ENCODE data around the gene TRAPPC2L. TPM values are rescaled to one million over a fixed set of nuclear protein-coding genes. Genes with fewer than 3 reads are reported as not detected.

Gene TRAPPC2L
- total RNA-seq, 5 donors from 2014 or later (not counting 1 experiment from before 2014, with no cell fraction given), result 45.6 to 61.1 (median 57.5) TPM

DNA sequence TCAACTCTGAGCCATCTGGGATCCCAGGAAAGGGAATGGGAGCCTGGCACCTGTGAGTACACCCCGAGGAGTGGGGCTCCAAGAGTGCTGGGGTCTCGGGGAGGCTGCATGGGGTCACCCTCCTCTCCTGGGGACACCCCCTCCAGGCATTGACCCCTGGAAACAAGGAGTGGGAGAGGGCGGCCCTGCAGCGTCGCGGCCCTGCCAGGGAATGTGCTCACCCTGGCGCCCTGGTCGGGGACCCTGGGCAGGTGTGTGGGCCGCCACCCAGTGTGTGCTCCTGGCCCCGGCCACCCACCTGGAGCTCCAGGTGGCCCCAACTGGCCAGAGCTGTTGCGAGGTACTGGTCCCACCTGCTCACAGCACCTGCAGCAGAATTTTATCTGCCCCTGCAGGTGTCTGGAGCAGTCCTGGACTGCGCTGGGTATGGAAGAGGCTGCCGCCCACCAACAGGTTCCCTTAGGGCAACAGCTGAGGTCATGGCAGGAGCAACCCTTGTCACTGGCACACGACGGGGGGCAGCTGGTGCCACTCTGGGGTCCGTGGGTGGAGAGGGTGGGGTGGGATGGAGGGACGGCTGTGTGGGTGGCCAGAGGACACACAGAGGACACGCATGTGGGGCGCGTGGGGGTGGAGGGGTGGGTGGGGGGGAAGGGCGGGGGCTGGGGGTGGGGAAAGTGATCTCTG, 14.9 kb downstream of the TRAPPC2L start:
- Histone ChIP-seq H3K36me3 (ENCODE audit: control insufficient read depth in 2 of 2, extremely low read depth in 1 of 2, insufficient read depth in 1 of 2, low read length in 1 of 2) (no peaks in the 10 kb centered on the region), H3K27me3 (replicated peaks in 1 of 2; ENCODE audit: control insufficient read depth in 2 of 2, extremely low read depth in 1 of 2, insufficient read depth in 2 of 2, low read length in 1 of 2) (peaks cover 0 to 47% of the 10 kb centered on the region in 2 experiments), H3K4me3 (ENCODE audit: control insufficient read depth in 1 of 2, extremely low read depth in 1 of 2, low read length in 1 of 2) (no peak overlapping the region), H3K9me3 (no peaks in the 10 kb centered on the region), H3K4me1 (ENCODE audit: control insufficient read depth in 1 of 2, extremely low read depth in 1 of 2, insufficient read depth in 2 of 2, low read length in 2 of 2) (no peaks in the 10 kb centered on the region), H3K27ac (ENCODE audit: low read length) (no peak overlapping the region)
- H3K27ac Mint-ChIP-seq, result no peak overlapping the region
- H3K4me1 Mint-ChIP-seq, result peaks cover 0 to 6% (median 4%) of the 10 kb centered on the region in 3 donors
- H3K27me3 Mint-ChIP-seq, result peaks cover 8 to 34% of the 10 kb centered on the region in 2 donors
- no peak for ATAC-seq (replicated peaks in 1 of 4)
- ChIA-PET CTCF (no interaction called here), POLR2A (no interaction called here)
- no peaks in the 10 kb centered on the region for H3K36me3 Mint-ChIP-seq
- no peak for DNase-seq
- no peaks in the 10 kb centered on the region for H3K9me3 Mint-ChIP-seq
- no peak overlapping the region for H3K4me3 Mint-ChIP-seq
- WGBS (ENCODE audit: insufficient coverage), result 82% methylated on average over 12 of the region's 21 CpGs

DNA sequence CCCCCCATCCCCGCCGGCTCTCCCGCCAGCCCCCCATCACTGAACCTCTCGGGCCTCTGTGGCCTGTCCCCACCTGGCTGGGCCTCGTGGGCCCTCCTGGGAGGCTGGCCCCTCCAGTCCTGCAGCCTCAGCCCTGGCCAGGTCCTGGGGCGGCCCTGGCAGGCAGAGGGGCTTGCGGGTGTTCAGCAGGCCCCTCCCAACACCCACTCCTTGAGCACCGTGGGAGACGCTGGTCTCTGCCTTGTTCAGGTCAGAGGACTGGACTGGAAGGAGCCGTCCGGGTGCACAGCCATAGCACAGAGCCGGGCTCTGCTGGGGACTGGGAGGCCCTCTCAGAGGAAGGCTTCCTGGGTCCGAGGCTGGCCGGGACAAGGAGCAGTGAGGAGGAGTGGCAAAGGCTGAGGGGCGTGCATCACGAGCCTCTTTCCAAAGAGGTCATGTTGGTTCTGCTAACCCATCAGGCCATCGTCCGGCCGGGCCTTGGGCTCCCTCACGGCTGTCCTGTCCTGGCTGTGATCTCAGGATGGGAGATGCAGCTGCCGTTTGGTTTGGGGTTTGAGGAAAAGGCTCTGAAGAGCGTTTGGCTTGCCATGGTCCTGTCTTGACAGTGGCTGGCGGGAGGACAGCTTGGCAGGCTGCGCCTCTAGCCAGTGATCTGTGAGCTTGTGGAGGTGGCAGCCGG, 15.9 kb downstream of the TRAPPC2L start:
- H3K36me3 Mint-ChIP-seq, result no peaks in the 10 kb centered on the region
- WGBS (ENCODE audit: insufficient coverage), result 73% methylated on average over 20 of the region's 25 CpGs
- H3K36me3 ChIP-seq (ENCODE audit: control insufficient read depth in 2 of 2, extremely low read depth in 1 of 2, insufficient read depth in 1 of 2, low read length in 1 of 2), result no peaks in the 10 kb centered on the region
- H3K4me3 Mint-ChIP-seq, result no peak overlapping the region
- POLR2A ChIA-PET, result no interaction called here
- H3K4me1 Mint-ChIP-seq, result peaks cover 0 to 6% (median 4%) of the 10 kb centered on the region in 3 donors
- H3K9me3 Mint-ChIP-seq, result no peaks in the 10 kb centered on the region
- no peak overlapping the region for H3K27ac ChIP-seq (ENCODE audit: low read length)
- CTCF ChIA-PET, result no interaction called here
- ATAC-seq (replicated peaks in 1 of 4), result no peak
- DNase-seq, result no peak
- no peaks in the 10 kb centered on the region for H3K9me3 ChIP-seq
- no peak overlapping the region for H3K27ac Mint-ChIP-seq
- H3K27me3 Mint-ChIP-seq, result peaks cover 8 to 34% of the 10 kb centered on the region in 2 donors
- peaks cover 0 to 50% of the 10 kb centered on the region in 2 experiments for H3K27me3 ChIP-seq (replicated peaks in 1 of 2; ENCODE audit: control insufficient read depth in 2 of 2, extremely low read depth in 1 of 2, insufficient read depth in 2 of 2, low read length in 1 of 2)
- H3K4me3 ChIP-seq (ENCODE audit: control insufficient read depth in 1 of 2, extremely low read depth in 1 of 2, low read length in 1 of 2), result no peak overlapping the region
- no peaks in the 10 kb centered on the region for H3K4me1 ChIP-seq (ENCODE audit: control insufficient read depth in 1 of 2, extremely low read depth in 1 of 2, insufficient read depth in 2 of 2, low read length in 2 of 2)

DNA sequence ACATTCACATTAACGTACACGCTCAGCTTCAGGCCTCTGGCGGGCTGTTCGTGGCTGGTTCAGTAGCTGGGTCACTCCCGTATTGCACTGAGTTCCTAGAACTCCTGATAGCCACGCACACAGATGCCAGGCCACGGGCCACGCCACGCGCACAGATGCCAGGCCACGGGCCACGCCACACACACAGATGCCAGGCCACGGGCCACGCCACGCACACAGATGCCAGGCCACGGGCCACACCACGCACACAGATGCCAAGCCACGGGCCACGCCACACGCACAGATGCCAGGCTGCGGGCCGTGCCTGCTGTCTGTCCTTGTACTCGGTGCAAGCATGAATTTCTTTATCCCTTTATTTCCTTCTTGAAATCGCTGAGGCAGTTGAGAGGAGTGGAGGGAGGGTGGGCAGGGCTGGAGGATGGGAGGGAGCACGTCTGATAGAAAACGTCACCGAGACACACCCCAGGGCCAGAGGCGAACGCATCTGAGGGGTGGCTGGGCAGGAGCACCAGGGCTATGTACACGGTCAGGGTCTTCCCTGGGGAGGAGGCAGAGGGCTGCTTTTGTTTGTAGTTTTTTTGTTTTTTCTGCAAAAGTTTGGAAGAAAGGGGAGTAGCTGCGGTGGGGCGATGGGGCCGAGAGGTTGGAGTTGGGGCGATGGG, 18.1 kb downstream of the TRAPPC2L start:
- H3K9me3 Mint-ChIP-seq, result no peaks in the 10 kb centered on the region
- ATAC-seq (replicated peaks in 1 of 4) (no peak), DNase-seq (no peak)
- Histone ChIP-seq H3K27ac (ENCODE audit: low read length) (no peak overlapping the region), H3K4me3 (ENCODE audit: control insufficient read depth in 1 of 2, extremely low read depth in 1 of 2, low read length in 1 of 2) (no peak overlapping the region), H3K36me3 (ENCODE audit: control insufficient read depth in 2 of 2, extremely low read depth in 1 of 2, insufficient read depth in 1 of 2, low read length in 1 of 2) (no peaks in the 10 kb centered on the region), H3K27me3 (replicated peaks in 1 of 2; ENCODE audit: control insufficient read depth in 2 of 2, extremely low read depth in 1 of 2, insufficient read depth in 2 of 2, low read length in 1 of 2) (peaks cover 0 to 57% of the 10 kb centered on the region in 2 experiments), H3K4me1 (ENCODE audit: control insufficient read depth in 1 of 2, extremely low read depth in 1 of 2, insufficient read depth in 2 of 2, low read length in 2 of 2) (no peaks in the 10 kb centered on the region), H3K9me3 (no peaks in the 10 kb centered on the region)
- CTCF ChIA-PET, result no interaction called here
- POLR2A ChIA-PET, result no interaction called here
- WGBS (ENCODE audit: insufficient coverage), result 94% methylated on average over 14 of the region's 34 CpGs
- peaks cover 8 to 23% of the 10 kb centered on the region in 2 donors for H3K27me3 Mint-ChIP-seq
- H3K27ac Mint-ChIP-seq, result no peak overlapping the region
- no peak overlapping the region for H3K4me3 Mint-ChIP-seq
- peaks cover 0 to 6% (median 4%) of the 10 kb centered on the region in 3 donors for H3K4me1 Mint-ChIP-seq
- no peaks in the 10 kb centered on the region for H3K36me3 Mint-ChIP-seq

GRCh38 chr16:88875703-88876234, 18.8 kb downstream of the TRAPPC2L start:
- H3K9me3 Mint-ChIP-seq, result no peaks in the 10 kb centered on the region
- H3K36me3 ChIP-seq (ENCODE audit: control insufficient read depth in 2 of 2, extremely low read depth in 1 of 2, insufficient read depth in 1 of 2, low read length in 1 of 2), result no peaks in the 10 kb centered on the region
- ATAC-seq (replicated peaks in 1 of 4) (no peak), DNase-seq (no peak)
- H3K27me3 ChIP-seq (replicated peaks in 1 of 2; ENCODE audit: control insufficient read depth in 2 of 2, extremely low read depth in 1 of 2, insufficient read depth in 2 of 2, low read length in 1 of 2), result peaks cover 0 to 54% of the 10 kb centered on the region in 2 experiments
- no peak overlapping the region for H3K4me3 Mint-ChIP-seq
- peaks cover 6 to 16% of the 10 kb centered on the region in 2 donors for H3K27me3 Mint-ChIP-seq
- POLR2A ChIA-PET, result no interaction called here
- no peaks in the 10 kb centered on the region for H3K4me1 ChIP-seq (ENCODE audit: control insufficient read depth in 1 of 2, extremely low read depth in 1 of 2, insufficient read depth in 2 of 2, low read length in 2 of 2)
- CTCF ChIA-PET, result no interaction called here
- no peak overlapping the region for H3K4me3 ChIP-seq (ENCODE audit: control insufficient read depth in 1 of 2, extremely low read depth in 1 of 2, low read length in 1 of 2)
- H3K27ac ChIP-seq (ENCODE audit: low read length), result no peak overlapping the region
- H3K36me3 Mint-ChIP-seq, result no peaks in the 10 kb centered on the region
- no peaks in the 10 kb centered on the region for H3K9me3 ChIP-seq
- H3K4me1 Mint-ChIP-seq, result peaks cover 0 to 4% (median under 1%) of the 10 kb centered on the region in 3 donors
- WGBS (ENCODE audit: insufficient coverage), result 88% methylated on average over 6 of the region's 22 CpGs
- H3K27ac Mint-ChIP-seq, result no peak overlapping the region

- Mint-ChIP-seq H3K27me3 (peaks cover 0 to 9% of the 10 kb centered on the region in 2 donors), H3K27ac (no peak overlapping the region), H3K36me3 (no peaks in the 10 kb centered on the region), H3K9me3 (no peaks in the 10 kb centered on the region), H3K4me1 (no peaks in the 10 kb centered on the region), H3K4me3 (no peak overlapping the region)
- Histone ChIP-seq H3K4me3 (ENCODE audit: control insufficient read depth in 1 of 2, extremely low read depth in 1 of 2, low read length in 1 of 2) (no peak overlapping the region), H3K27me3 (replicated peaks in 1 of 2; ENCODE audit: control insufficient read depth in 2 of 2, extremely low read depth in 1 of 2, insufficient read depth in 2 of 2, low read length in 1 of 2) (peaks cover 0 to 42% of the 10 kb centered on the region in 2 experiments), H3K27ac (ENCODE audit: low read length) (no peak overlapping the region), H3K36me3 (ENCODE audit: control insufficient read depth in 2 of 2, extremely low read depth in 1 of 2, insufficient read depth in 1 of 2, low read length in 1 of 2) (no peaks in the 10 kb centered on the region), H3K9me3 (no peaks in the 10 kb centered on the region), H3K4me1 (ENCODE audit: control insufficient read depth in 1 of 2, extremely low read depth in 1 of 2, insufficient read depth in 2 of 2, low read length in 2 of 2) (peaks cover 0 to 2% of the 10 kb centered on the region in 2 experiments)
- ChIA-PET CTCF (no interaction called here), POLR2A (no interaction called here)
- DNase-seq (no peak), ATAC-seq (replicated peaks in 1 of 4) (no peak)
- 83% methylated on average over 25 of the region's 33 CpGs for WGBS (ENCODE audit: insufficient coverage)
These were observed 20.1 kb downstream of the TRAPPC2L start for GRCh38 chr16:88876942-88877526.

GRCh38 chr16:88877564-88878289, 20.8 kb downstream of the TRAPPC2L start:
- Mint-ChIP-seq H3K4me3 (no peak overlapping the region), H3K27ac (no peak overlapping the region), H3K36me3 (no peaks in the 10 kb centered on the region), H3K27me3 (peaks cover 0 to 8% of the 10 kb centered on the region in 2 donors), H3K9me3 (no peaks in the 10 kb centered on the region), H3K4me1 (peaks cover 0 to 5% (median 2%) of the 10 kb centered on the region in 3 donors)
- POLR2A ChIA-PET, result no interaction called here
- CTCF ChIA-PET, result no interaction called here
- Histone ChIP-seq H3K9me3 (no peaks in the 10 kb centered on the region), H3K4me3 (ENCODE audit: control insufficient read depth in 1 of 2, extremely low read depth in 1 of 2, low read length in 1 of 2) (no peak overlapping the region), H3K4me1 (ENCODE audit: control insufficient read depth in 1 of 2, extremely low read depth in 1 of 2, insufficient read depth in 2 of 2, low read length in 2 of 2) (peaks cover 0 to 9% of the 10 kb centered on the region in 2 experiments), H3K27ac (ENCODE audit: low read length) (no peak overlapping the region), H3K27me3 (replicated peaks in 1 of 2; ENCODE audit: control insufficient read depth in 2 of 2, extremely low read depth in 1 of 2, insufficient read depth in 2 of 2, low read length in 1 of 2) (peaks cover 0 to 36% of the 10 kb centered on the region in 2 experiments), H3K36me3 (ENCODE audit: control insufficient read depth in 2 of 2, extremely low read depth in 1 of 2, insufficient read depth in 1 of 2, low read length in 1 of 2) (no peaks in the 10 kb centered on the region)
- DNase-seq (no peak), ATAC-seq (replicated peaks in 1 of 4) (no peak)
- 88% methylated on average over 5 of the region's 20 CpGs for WGBS (ENCODE audit: insufficient coverage)

Data from T-cell (primary cell).